Activated CD4-positive, alpha-beta memory T cell treated with anti-CD3 and anti-CD28 coated beads for 36 hours (primary cell): ENCODE results near the gene CTSF. TPM values are rescaled to one million over a fixed set of nuclear protein-coding genes. Genes with fewer than 3 reads are reported as not detected.
A peak's percentile ranks its signal among the peaks of the same experiment; 100 is the strongest.
"Not testable (repeated sequence)": the region's sequence is repeated elsewhere in the genome, so short reads cannot be mapped to it uniquely, and the experiment has no call there.

Source experiments
- CTCF ChIA-PET: fragments of 350-600 bp; sonication (Branson Sonifier 250); formaldehyde crosslinking; loops from one replicate; lab custom pipeline; 2021; ENCODE audit warnings: antibody characterized with exemption, inconsistent platforms; lab: Charles Lee
- POLR2A ChIA-PET: fragments of 350-600 bp; sonication (Branson Sonifier 250); formaldehyde crosslinking; loops from one replicate; lab custom pipeline; 2021; ENCODE audit warnings: antibody characterized with exemption; lab: Charles Lee
- DNase-seq: peaks from one replicate; pipeline ENCODE4 v3.0.0-alpha.2; 2020
- H3K27ac Mint-ChIP-seq: one replicate; pipeline ENCODE4 v1.8.0; 2021; ENCODE audit warnings: mixed read lengths
- H3K27me3 Mint-ChIP-seq: one replicate; pipeline ENCODE4 v1.8.0; 2021; ENCODE audit warnings: mixed read lengths
- H3K36me3 Mint-ChIP-seq: one replicate; pipeline ENCODE4 v1.8.0; 2021; ENCODE audit warnings: mixed read lengths
- H3K4me1 Mint-ChIP-seq: one replicate; pipeline ENCODE4 v1.8.0; 2021; ENCODE audit warnings: low read depth, mixed read lengths
- H3K4me3 Mint-ChIP-seq: one replicate; pipeline ENCODE4 v1.8.0; 2021; ENCODE audit warnings: mild to moderate bottlenecking, mixed read lengths
- H3K9me3 Mint-ChIP-seq: one replicate; pipeline ENCODE4 v1.8.0; 2021; ENCODE audit warnings: mixed read lengths
- intact Hi-C: fragments of 100-400 bp; cut with micrococcal nuclease; formaldehyde crosslinking; loops from one replicate; pipeline ENCODE4 v1.15.1; 2023
- total RNA-seq, 2 experiments: library from RNA; stranded (reverse); gene quantifications; one replicate each; pipeline ENCODE4 v1.2.3, GENCODE V29; 2021

The CTSF gene
- total RNA-seq, 2 experiments from 2014 or later: 1.4 to 1.5 TPM

DNA sequence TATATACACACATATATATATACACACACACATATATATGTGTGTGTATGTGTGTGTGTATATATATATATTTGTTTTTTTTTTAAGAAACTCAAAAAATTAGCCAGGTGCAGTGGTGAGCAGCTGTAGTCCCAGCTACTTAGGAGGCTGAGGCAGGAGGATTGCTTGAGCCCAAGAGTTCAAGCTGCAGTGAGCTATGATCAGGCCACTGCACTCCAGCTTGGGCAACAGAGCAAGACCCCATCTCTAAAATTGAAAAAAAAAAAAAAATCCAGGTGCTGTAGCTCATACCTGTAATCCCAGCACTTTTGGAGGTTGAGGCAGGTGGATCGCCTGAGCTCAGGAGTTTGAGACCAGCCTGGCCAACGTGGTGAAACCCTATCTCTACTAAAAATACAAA, 20.9 kb upstream of the CTSF start:
- intact Hi-C loops, DNase-seq: not testable (repeated sequence)
- POLR2A ChIA-PET: interaction anchor here (1.4 kb wide), 1 partner anchor 43 kb away, joined by 4 read pairs; the partner anchor contains the start of gene ZDHHC24

DNA sequence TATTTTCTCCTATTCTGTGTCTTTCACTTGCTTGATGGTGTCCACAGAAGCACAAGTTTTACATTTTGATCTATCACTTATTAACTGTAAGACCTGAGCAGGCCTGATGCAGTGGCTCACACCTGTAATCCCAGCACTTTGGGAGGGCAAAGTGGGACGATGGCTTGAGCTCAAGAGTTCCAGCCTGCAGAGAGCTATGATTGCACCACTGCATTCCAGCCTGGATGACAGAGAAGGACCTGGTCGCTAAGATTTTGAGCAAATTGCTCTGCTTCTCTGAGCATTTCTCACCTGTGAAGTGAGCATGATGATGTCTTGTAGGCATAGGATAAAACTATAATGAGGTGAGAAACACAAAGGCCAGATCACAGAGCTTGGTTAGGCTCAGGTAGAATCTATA, 17.7 kb upstream of the CTSF start:
- CTCF ChIA-PET: interaction anchor here (1.0 kb wide), 1 partner anchor 93 kb away, joined by 4 read pairs; no protein-coding TSS in a partner anchor
- H3K36me3 Mint-ChIP-seq: peaks cover 1% of the 10 kb centered on the region
- no peak overlapping the region for H3K27ac Mint-ChIP-seq
- intact Hi-C loops: no loop called here
- H3K9me3 Mint-ChIP-seq: peaks cover 10% of the 10 kb centered on the region
- H3K4me1 Mint-ChIP-seq: peaks cover under 1% of the 10 kb centered on the region
- no peak for DNase-seq
- no peak overlapping the region for H3K4me3 Mint-ChIP-seq
- POLR2A ChIA-PET: no interaction called here
- no peaks in the 10 kb centered on the region for H3K27me3 Mint-ChIP-seq

More for the DNA sequence above, 20.9 kb upstream of the CTSF start:
- CTCF ChIA-PET: interaction anchor here (0.6 to 2.5 kb wide), 3 partner anchors 10 to 89 kb away, joined by 3 to 10 read pairs (median 8); no protein-coding TSS in a partner anchor
- H3K4me3 Mint-ChIP-seq, H3K27ac Mint-ChIP-seq, H3K9me3 Mint-ChIP-seq, H3K36me3 Mint-ChIP-seq, H3K27me3 Mint-ChIP-seq: not testable (repeated sequence)
- peaks cover 15% of the 10 kb centered on the region for H3K4me1 Mint-ChIP-seq

DNA sequence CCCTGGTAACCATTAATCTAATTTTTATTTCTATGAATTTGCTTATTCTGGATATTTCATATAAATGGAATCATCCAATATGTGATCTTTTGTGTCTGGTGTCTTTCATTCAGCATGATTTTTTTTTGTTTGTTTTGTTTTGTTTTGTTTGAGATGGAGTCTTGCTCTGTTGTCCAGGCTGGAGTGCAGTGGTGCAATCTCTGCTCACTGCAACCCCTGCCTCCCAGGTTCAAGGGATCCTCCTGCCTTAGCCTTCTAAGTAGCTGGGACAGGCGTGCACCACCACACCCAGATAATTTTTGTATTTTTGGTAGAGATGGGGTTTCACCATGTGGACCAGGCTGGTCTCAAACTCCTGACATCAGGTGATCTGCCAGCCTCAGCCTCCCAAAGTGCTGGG, 17.0 kb upstream of the CTSF start:
- H3K4me1 Mint-ChIP-seq, intact Hi-C loops, H3K4me3 Mint-ChIP-seq, H3K36me3 Mint-ChIP-seq, H3K27me3 Mint-ChIP-seq, DNase-seq, H3K27ac Mint-ChIP-seq, POLR2A ChIA-PET: not testable (repeated sequence)
- H3K9me3 Mint-ChIP-seq: peaks cover 10% of the 10 kb centered on the region
- CTCF ChIA-PET: interaction anchor here (1.0 kb wide), 1 partner anchor 93 kb away, joined by 4 read pairs; no protein-coding TSS in a partner anchor

DNA sequence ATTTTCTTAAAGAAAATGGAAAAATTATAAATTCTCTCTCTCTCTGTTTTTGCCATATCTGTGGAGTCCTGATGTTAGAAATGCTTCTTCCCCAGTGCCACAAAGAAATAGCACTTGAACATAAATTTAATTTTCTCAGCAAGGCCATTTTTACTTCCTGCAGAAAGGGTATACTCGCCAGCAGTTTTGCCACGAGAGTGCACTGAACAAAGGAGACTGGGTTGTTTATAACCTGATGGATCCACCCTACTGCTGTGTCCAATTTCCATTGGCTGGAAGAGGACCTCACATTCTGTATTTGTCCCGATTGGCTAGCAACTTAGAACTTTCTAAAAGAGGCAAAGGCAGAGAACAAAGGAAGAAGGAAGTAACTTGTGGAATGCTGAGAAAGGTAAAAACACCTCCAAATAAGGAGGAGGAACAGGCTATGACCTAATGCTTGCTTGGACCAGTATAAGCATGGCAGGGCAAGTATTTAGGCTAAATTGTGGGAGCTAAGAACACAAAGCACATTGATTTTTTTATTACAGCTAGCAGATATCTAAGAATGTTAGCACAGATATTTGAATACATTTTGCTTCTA, 14.2 kb upstream of the CTSF start:
- H3K4me3 Mint-ChIP-seq: not testable (repeated sequence)
- H3K4me1 Mint-ChIP-seq: peaks cover 19% of the 10 kb centered on the region

DNA sequence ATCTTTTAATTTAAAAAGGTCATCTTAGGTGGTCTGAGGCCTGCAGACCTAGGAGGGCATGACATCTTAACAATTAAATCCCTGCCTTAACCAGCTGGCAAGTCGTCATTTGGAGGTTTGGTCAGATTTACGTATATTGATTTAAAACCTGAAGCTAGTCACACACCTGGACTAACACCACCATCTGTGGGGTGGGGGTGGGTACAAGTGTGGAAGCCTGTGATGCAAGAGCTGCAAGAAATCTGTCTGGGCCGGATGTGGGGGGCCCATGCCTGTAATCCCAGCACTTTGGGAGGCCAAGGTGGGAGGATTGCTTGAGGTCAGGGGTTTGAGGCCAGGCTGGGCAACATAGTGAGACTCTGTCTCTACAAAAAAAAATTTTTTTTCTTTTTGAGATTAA, 12.9 kb upstream of the CTSF start:
- Mint-ChIP-seq H3K27ac (no peak overlapping the region), H3K27me3 (no peaks in the 10 kb centered on the region), H3K4me1 (peaks cover 19% of the 10 kb centered on the region), H3K9me3 (peaks cover 10% of the 10 kb centered on the region), H3K4me3 (no peak overlapping the region), H3K36me3 (peaks cover 1% of the 10 kb centered on the region)
- intact Hi-C loops: no loop called here
- ChIA-PET POLR2A (interaction anchor here (1.1 kb wide), 1 partner anchor 35 kb away, joined by 4 read pairs; the partner anchor contains the start of gene RBM14), CTCF (interaction anchor here (1.0 to 6.2 kb wide), 5 partner anchors 11 to 195 kb away, joined by 3 to 141 read pairs (median 9); partner anchors contain the start of genes CCDC87, CCS, MRPL11 and RBM4B)
- DNase-seq: no peak

More for the DNA sequence above, 14.2 kb upstream of the CTSF start:
- H3K27ac Mint-ChIP-seq, DNase-seq, POLR2A ChIA-PET, intact Hi-C loops, H3K27me3 Mint-ChIP-seq, H3K36me3 Mint-ChIP-seq: not testable (repeated sequence)
- CTCF ChIA-PET: interaction anchor here (0.6 kb wide), 1 partner anchor 49 kb away, joined by 3 read pairs; no protein-coding TSS in a partner anchor
- peaks cover 10% of the 10 kb centered on the region for H3K9me3 Mint-ChIP-seq

DNA sequence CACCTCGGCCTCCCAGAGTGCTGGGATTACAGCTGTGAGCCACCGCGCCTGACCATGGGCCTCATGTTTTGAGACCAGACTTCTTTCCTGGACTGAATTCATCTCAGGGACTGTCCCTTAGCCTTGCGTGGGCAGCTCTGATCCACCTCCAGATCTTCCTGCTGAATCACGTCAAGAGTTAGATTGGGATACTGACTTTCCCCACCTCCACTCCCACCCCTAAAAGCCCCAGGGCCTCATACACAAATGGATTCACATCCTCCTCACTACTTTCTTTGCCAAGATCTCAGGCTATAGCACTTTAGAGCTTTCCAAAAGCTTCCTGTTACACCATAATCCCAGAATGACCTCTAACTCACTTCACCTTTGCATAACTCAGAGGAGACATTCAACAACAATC, 12.4 kb upstream of the CTSF start:
- Mint-ChIP-seq H3K27me3 (no peaks in the 10 kb centered on the region), H3K4me3 (no peak overlapping the region), H3K4me1 (peaks cover 19% of the 10 kb centered on the region), H3K27ac (no peak overlapping the region), H3K9me3 (peaks cover 10% of the 10 kb centered on the region), H3K36me3 (peaks cover 1% of the 10 kb centered on the region)
- POLR2A ChIA-PET: interaction anchor here (1.1 kb wide), 1 partner anchor 36 kb away, joined by 4 read pairs; the partner anchor contains the start of gene RBM14
- DNase-seq: peak; percentile 48
- intact Hi-C loops: no loop called here
- CTCF ChIA-PET: interaction anchor here (1.0 to 6.2 kb wide), 5 partner anchors 12 to 194 kb away, joined by 3 to 141 read pairs (median 9); partner anchors contain the start of genes CCDC87, CCS, MRPL11 and RBM4B

DNA sequence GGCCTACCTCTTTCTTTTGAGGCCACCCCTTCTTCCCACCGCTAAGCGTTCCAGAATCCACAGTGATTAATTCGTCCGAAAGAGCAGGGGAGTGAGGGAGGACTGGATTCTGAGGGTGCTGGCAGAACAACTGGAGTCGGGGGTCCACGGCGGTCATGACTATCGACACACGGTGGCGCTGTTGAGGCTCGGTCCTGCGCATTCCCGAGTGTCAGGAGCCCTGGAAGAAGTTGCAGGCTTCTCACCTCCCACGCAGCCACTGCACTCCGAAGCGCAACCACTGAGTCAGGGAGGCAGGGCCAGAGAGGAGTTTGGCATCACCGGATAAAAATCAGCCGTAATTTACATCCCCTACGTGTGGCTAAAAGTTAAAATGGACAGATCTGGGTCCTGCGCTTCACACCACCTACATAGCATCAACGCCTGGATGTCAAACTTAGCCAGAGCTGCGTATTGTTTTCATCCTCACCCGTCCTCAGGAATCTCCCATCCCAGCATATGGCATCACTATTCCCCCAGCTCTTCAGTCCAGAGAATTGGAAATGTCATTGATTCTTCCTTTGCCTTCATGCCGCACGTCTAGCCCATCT, 10.7 kb upstream of the CTSF start:
- H3K27me3 Mint-ChIP-seq: no peaks in the 10 kb centered on the region
- H3K36me3 Mint-ChIP-seq: peaks cover 1% of the 10 kb centered on the region
- peak; percentile 90 for DNase-seq
- ChIA-PET CTCF (interaction anchor here (0.6 to 6.2 kb wide), 19 partner anchors 10 to 161 kb away, joined by 3 to 141 read pairs (median 4); partner anchors contain the start of genes CCDC87, CCS, CTSF and MRPL11), POLR2A (interaction anchor here (0.5 to 1.5 kb wide), 3 partner anchors 38 to 100 kb away, joined by 3 to 10 read pairs (median 3); partner anchors contain the start of gene RBM14)
- H3K4me1 Mint-ChIP-seq: peaks cover 19% of the 10 kb centered on the region
- intact Hi-C loops: loop anchor here (1.0 kb wide), 1 partner anchor 99 kb away; no protein-coding TSS in a partner anchor
- H3K27ac Mint-ChIP-seq: peak overlapping the region; percentile 40
- peaks cover 10% of the 10 kb centered on the region for H3K9me3 Mint-ChIP-seq
- H3K4me3 Mint-ChIP-seq: no peak overlapping the region

DNA sequence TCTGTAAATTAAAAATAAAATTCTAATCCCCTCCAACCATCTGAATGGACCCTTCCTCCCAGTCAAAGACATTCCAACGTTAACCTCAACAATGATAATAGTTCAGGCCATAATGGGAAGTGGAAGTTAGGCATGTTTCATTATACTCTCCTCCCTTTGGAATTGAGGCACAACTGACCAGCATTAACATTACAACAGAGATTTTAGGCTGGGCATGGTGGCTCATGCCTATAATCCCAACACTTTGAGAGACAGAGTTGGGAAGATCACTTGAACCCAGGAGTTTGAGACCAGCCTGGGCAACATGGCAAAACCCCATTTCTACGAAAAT, 2.4 kb upstream of the CTSF start:
- intact Hi-C loops: no loop called here
- no peak for DNase-seq
- Mint-ChIP-seq H3K4me1 (peaks cover 6% of the 10 kb centered on the region), H3K27ac (no peak overlapping the region), H3K36me3 (no peaks in the 10 kb centered on the region), H3K27me3 (no peaks in the 10 kb centered on the region), H3K9me3 (no peaks in the 10 kb centered on the region), H3K4me3 (no peak overlapping the region)
- CTCF ChIA-PET: no interaction called here
- POLR2A ChIA-PET: no interaction called here

DNA sequence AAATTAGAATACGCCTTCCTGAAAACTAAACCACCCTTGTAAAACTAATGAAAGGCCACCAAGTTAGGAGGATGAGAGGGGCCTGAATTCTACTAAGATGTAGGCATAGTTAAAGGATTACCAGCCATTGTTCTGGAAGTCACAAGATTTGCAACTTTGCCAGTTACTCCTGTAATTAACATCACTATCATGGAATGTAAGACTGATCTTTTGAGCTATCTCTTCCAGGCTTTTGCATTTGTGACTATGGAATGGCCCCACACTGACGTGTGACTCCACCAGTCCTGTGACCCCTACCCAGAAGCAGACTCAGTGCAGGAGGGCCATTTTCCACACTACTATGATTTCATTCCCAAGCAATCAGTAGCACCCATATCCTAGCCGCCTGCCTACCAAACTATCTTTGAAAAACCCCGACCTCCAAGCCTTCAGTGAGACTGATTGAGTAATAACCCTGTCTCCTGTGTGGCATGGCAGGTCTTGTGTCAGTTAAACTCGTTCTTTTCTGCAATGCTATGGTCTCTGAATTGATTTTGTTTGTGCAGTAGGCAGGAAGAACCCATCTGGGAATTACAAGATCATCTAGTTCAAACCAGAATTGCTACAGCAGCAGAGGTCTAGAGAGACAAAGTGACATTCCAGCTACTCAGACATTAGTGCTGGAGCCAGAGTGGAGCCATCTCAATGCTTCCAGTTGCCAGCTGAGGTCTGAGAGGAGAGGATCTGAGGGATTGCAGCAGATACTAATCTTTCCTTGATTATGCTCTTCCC, 1.9 kb upstream of the CTSF start:
- no peaks in the 10 kb centered on the region for H3K27me3 Mint-ChIP-seq
- no peak for DNase-seq
- H3K4me1 Mint-ChIP-seq: peaks cover 6% of the 10 kb centered on the region
- ChIA-PET POLR2A (interaction anchor here (0.6 kb wide), 1 partner anchor 684 kb away, joined by 4 read pairs; no protein-coding TSS in a partner anchor), CTCF (interaction anchor here (0.7 to 2.0 kb wide), 3 partner anchors 8 to 22 kb away, joined by 3 to 8 read pairs (median 3); no protein-coding TSS in a partner anchor)
- H3K27ac Mint-ChIP-seq: no peak overlapping the region
- intact Hi-C loops: no loop called here
- no peaks in the 10 kb centered on the region for H3K36me3 Mint-ChIP-seq
- H3K4me3 Mint-ChIP-seq: no peak overlapping the region
- no peaks in the 10 kb centered on the region for H3K9me3 Mint-ChIP-seq

DNA sequence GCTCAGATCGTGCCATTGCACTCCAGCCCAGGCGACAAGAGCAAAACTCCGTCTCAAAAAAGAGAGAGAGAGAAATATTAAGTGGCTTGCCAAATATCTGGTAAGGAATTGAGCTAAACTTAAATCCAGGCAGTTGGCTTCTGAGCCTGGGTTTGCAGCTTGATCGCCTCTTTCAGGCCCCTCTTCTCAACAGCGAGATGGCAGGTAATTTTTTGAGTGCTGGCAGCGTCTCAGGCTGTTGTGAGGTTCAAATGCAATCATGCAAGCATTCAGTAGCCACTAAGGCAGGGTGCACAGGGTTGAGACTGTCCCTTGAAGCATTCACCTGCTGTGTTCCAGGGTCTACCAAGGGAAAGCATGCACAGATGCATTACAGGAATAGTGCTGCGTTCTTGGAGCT, 670 bp upstream of the CTSF start:
- H3K4me1 Mint-ChIP-seq: peaks cover 6% of the 10 kb centered on the region
- H3K4me3 Mint-ChIP-seq: no peak overlapping the region
- no peaks in the 10 kb centered on the region for H3K9me3 Mint-ChIP-seq
- intact Hi-C loops: no loop called here
- H3K27ac Mint-ChIP-seq: no peak overlapping the region
- no peak for DNase-seq
- ChIA-PET POLR2A (interaction anchor here (1.0 to 1.5 kb wide), 3 partner anchors 47 to 89 kb away, joined by 4 to 5 read pairs (median 5); partner anchors contain the start of genes DPP3, RBM14 and RBM4), CTCF (interaction anchor here (1.4 to 2.1 kb wide), 4 partner anchors 10 to 109 kb away, joined by 3 to 13 read pairs (median 8); partner anchors contain the start of genes CCDC87, CCS and RBM4B)
- H3K36me3 Mint-ChIP-seq: no peaks in the 10 kb centered on the region
- H3K27me3 Mint-ChIP-seq: no peaks in the 10 kb centered on the region

DNA sequence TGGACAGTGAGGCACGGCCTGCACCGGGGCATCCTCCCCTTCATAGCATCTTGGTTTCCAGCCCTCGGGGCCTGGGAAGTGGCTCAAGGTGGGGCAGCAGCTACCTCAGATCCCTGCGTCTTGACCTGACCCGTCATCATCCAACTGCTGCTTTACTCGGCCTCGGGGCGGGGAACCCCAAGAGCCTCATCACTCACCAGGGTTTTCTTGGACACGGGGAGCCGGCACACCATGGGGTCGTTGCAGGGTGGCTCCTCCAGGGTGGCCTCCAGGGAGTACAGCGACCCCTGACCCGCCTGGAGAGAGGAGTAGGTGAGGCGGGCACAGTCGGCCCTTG, 651 bp downstream of the CTSF start:
- H3K4me3 Mint-ChIP-seq: peak overlapping the region; percentile 55
- no peak for DNase-seq
- no peaks in the 10 kb centered on the region for H3K9me3 Mint-ChIP-seq
- H3K36me3 Mint-ChIP-seq: no peaks in the 10 kb centered on the region
- peaks cover 6% of the 10 kb centered on the region for H3K4me1 Mint-ChIP-seq
- CTCF ChIA-PET: interaction anchor here (2.0 to 2.1 kb wide), 2 partner anchors 25 to 111 kb away, joined by 8 to 13 read pairs; partner anchors contain the start of genes CCDC87, CCS and RBM4B
- intact Hi-C loops: no loop called here
- POLR2A ChIA-PET: interaction anchor here (1.3 to 1.5 kb wide), 2 partner anchors 71 to 88 kb away, joined by 4 to 5 read pairs; partner anchors contain the start of genes DPP3 and RBM4
- no peak overlapping the region for H3K27ac Mint-ChIP-seq
- no peaks in the 10 kb centered on the region for H3K27me3 Mint-ChIP-seq
